ENCODE measurements around the gene POLR2F.

DNA sequence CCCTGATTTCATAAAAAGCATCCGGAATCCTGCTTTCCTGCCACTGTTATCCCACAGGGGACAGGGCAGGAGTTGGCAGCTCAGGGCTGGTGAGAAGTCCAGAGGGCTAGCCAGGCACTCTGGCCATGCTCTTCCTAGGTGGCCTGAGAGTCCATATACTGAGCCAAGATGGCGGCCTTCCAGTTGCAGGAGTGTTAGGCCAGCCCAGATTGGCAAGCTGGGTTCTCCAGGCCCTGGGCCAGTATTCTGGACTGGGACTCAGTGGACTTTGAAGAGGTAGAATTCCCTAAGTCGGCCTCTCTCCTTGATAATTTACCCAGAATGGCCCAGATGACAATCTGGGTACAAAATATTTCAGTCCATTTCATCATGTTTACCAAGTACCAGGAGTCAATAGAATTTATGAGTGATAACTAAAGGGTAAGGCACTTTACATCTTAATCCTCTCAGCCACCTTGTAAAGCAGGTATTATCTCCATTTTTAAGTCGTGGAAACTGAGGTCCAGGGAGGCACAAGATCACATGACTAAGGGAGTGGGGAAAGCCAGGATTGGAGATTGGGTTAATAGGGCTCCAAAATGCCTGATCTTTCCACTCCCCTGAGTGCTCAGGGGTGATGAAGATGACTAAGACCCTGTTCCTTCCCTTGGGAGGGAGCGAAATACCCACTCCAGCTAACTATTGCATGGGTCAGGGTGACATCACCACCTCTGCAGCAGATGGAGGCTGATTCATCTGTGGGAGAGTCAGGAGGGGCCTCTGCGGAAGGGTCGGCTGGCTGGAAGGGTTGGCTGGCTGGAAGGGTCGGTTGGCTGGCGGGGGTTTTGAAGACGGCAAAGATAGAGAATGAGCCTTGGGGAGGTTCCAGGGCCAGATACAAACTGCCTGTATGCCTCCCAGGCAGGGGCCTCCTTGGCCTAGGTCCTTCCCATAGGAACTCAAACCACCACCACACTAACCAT is 48.6 kb upstream of the POLR2F start:
- TF ChIP-seq, protein P1, sequence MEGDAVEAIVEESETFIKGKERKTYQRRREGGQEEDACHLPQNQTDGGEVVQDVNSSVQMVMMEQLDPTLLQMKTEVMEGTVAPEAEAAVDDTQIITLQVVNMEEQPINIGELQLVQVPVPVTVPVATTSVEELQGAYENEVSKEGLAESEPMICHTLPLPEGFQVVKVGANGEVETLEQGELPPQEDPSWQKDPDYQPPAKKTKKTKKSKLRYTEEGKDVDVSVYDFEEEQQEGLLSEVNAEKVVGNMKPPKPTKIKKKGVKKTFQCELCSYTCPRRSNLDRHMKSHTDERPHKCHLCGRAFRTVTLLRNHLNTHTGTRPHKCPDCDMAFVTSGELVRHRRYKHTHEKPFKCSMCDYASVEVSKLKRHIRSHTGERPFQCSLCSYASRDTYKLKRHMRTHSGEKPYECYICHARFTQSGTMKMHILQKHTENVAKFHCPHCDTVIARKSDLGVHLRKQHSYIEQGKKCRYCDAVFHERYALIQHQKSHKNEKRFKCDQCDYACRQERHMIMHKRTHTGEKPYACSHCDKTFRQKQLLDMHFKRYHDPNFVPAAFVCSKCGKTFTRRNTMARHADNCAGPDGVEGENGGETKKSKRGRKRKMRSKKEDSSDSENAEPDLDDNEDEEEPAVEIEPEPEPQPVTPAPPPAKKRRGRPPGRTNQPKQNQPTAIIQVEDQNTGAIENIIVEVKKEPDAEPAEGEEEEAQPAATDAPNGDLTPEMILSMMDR (IDR thresholded peaks at IDR 0.05): no peak
- TF ChIP-seq FOXM1 (IDR thresholded peaks at IDR 0.05; ENCODE audit: low read depth) (no peak), ELF1 (IDR thresholded peaks at IDR 0.05) (no peak), POLR2AphosphoS5 (IDR thresholded peaks at IDR 0.05; ENCODE audit: low read depth, low read length) (peak; percentile 41; the same call in 1 of the 2 replicates), YY1 (IDR thresholded peaks at IDR 0.05; ENCODE audit: low read depth) (peak; percentile 27; the same call in 1 of the 2 replicates), EZH2phosphoT487 (IDR thresholded peaks at IDR 0.05; ENCODE audit: borderline replicate concordance, low read depth) (no peak), GATA2 (CRISPR knock-in tag; IDR thresholded peaks at IDR 0.05) (no peak), FOXJ3 (CRISPR knock-in tag; IDR thresholded peaks at IDR 0.05) (no peak), RFX5 (IDR thresholded peaks at IDR 0.05; ENCODE audit: low read length) (no peak)
- TF ChIP-seq, protein P2, sequence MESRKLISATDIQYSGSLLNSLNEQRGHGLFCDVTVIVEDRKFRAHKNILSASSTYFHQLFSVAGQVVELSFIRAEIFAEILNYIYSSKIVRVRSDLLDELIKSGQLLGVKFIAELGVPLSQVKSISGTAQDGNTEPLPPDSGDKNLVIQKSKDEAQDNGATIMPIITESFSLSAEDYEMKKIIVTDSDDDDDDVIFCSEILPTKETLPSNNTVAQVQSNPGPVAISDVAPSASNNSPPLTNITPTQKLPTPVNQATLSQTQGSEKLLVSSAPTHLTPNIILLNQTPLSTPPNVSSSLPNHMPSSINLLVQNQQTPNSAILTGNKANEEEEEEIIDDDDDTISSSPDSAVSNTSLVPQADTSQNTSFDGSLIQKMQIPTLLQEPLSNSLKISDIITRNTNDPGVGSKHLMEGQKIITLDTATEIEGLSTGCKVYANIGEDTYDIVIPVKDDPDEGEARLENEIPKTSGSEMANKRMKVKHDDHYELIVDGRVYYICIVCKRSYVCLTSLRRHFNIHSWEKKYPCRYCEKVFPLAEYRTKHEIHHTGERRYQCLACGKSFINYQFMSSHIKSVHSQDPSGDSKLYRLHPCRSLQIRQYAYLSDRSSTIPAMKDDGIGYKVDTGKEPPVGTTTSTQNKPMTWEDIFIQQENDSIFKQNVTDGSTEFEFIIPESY (IDR thresholded peaks at IDR 0.05; ENCODE audit: borderline replicate concordance, low read depth): no peak
- TF ChIP-seq, protein P3, sequence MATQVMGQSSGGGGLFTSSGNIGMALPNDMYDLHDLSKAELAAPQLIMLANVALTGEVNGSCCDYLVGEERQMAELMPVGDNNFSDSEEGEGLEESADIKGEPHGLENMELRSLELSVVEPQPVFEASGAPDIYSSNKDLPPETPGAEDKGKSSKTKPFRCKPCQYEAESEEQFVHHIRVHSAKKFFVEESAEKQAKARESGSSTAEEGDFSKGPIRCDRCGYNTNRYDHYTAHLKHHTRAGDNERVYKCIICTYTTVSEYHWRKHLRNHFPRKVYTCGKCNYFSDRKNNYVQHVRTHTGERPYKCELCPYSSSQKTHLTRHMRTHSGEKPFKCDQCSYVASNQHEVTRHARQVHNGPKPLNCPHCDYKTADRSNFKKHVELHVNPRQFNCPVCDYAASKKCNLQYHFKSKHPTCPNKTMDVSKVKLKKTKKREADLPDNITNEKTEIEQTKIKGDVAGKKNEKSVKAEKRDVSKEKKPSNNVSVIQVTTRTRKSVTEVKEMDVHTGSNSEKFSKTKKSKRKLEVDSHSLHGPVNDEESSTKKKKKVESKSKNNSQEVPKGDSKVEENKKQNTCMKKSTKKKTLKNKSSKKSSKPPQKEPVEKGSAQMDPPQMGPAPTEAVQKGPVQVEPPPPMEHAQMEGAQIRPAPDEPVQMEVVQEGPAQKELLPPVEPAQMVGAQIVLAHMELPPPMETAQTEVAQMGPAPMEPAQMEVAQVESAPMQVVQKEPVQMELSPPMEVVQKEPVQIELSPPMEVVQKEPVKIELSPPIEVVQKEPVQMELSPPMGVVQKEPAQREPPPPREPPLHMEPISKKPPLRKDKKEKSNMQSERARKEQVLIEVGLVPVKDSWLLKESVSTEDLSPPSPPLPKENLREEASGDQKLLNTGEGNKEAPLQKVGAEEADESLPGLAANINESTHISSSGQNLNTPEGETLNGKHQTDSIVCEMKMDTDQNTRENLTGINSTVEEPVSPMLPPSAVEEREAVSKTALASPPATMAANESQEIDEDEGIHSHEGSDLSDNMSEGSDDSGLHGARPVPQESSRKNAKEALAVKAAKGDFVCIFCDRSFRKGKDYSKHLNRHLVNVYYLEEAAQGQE (IDR thresholded peaks at IDR 0.05; ENCODE audit: low read depth, low read length): no peak
- TF ChIP-seq, protein P4, sequence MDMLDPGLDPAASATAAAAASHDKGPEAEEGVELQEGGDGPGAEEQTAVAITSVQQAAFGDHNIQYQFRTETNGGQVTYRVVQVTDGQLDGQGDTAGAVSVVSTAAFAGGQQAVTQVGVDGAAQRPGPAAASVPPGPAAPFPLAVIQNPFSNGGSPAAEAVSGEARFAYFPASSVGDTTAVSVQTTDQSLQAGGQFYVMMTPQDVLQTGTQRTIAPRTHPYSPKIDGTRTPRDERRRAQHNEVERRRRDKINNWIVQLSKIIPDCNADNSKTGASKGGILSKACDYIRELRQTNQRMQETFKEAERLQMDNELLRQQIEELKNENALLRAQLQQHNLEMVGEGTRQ (IDR thresholded peaks at IDR 0.05; ENCODE audit: borderline replicate concordance, low read depth, low read length): no peak
- TF ChIP-seq, protein P5, sequence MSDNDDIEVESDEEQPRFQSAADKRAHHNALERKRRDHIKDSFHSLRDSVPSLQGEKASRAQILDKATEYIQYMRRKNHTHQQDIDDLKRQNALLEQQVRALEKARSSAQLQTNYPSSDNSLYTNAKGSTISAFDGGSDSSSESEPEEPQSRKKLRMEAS (IDR thresholded peaks at IDR 0.05; ENCODE audit: low read depth): peak; percentile 76
- TF ChIP-seq, protein P6, sequence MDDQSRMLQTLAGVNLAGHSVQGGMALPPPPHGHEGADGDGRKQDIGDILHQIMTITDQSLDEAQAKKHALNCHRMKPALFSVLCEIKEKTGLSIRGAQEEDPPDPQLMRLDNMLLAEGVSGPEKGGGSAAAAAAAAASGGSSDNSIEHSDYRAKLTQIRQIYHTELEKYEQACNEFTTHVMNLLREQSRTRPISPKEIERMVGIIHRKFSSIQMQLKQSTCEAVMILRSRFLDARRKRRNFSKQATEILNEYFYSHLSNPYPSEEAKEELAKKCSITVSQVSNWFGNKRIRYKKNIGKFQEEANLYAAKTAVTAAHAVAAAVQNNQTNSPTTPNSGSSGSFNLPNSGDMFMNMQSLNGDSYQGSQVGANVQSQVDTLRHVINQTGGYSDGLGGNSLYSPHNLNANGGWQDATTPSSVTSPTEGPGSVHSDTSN (IDR thresholded peaks at IDR 0.05): peak; percentile 26; the same call in 1 of the 2 replicates
